H1 (cell line): ENCODE data around the gene E2F1.

ENCODE experiments used
- CBX5 ChIP-seq: fragments of 300-800, 300-1000 bp; sonication (generic); IDR thresholded peaks from 2 replicates; pipeline ENCODE4 v1.7.1; 2016; ENCODE audit warnings: antibody characterized with exemption, low read length, low read depth
- CTCF ChIP-seq, 3 experiments: IDR thresholded peaks; 1 replicate in 2 of 3; 2 replicates in 1 of 3; pipeline versions ENCODE4 v1.5.1 to v1.6.1; 2011; ENCODE audit warnings: low read length in 3 of 3, mild to moderate bottlenecking in 3 of 3, inconsistent platforms in 2 of 3, low read depth in 1 of 3, moderate library complexity in 1 of 3; ENCODE audit not compliant: insufficient read depth in 1 of 3; ENCODE audit errors: control extremely low read depth in 1 of 3
- EZH2 ChIP-seq: fragments of 200-600 bp; sonication (generic); IDR thresholded peaks from 2 replicates; pipeline ENCODE4 v1.7.1; 2012; ENCODE audit warnings: low read depth, mild to moderate bottlenecking, moderate library complexity, low read length, inconsistent platforms; ENCODE audit not compliant: severe bottlenecking
- HDAC6 ChIP-seq: IDR thresholded peaks from one replicate; pipeline ENCODE4 v1.7.1; 2012; ENCODE audit warnings: low read depth, mild to moderate bottlenecking, inconsistent platforms, low read length, moderate library complexity
- JUN ChIP-seq: IDR thresholded peaks from 2 replicates; pipeline ENCODE4 v1.6.1; 2011; ENCODE audit warnings: low read depth, mild to moderate bottlenecking, improper control_type of control experiment, low read length
- POLR2A ChIP-seq, 2 experiments: IDR thresholded peaks; 1 replicate in 1 of 2; 2 replicates in 1 of 2; pipeline ENCODE4 v1.6.1; 2011; ENCODE audit warnings: low read depth in 2 of 2, low read length in 2 of 2, mild to moderate bottlenecking in 2 of 2; ENCODE audit errors: control extremely low read depth in 1 of 2
- POLR2AphosphoS5 ChIP-seq: IDR thresholded peaks from 2 replicates; pipeline ENCODE4 v1.6.1; 2011; ENCODE audit warnings: low read depth, low read length
- SIN3A ChIP-seq, 2 experiments: IDR thresholded peaks in 1 of 2; conservative IDR thresholded peaks in 1 of 2; 2 replicates each; pipeline ENCODE4 v1.6.1; 2011 to 2012; ENCODE audit warnings: low read length in 2 of 2, improper control_type of control experiment in 1 of 2, low read depth in 1 of 2, mild to moderate bottlenecking in 1 of 2
- SRF ChIP-seq: IDR thresholded peaks from 2 replicates; pipeline ENCODE4 v1.6.1; 2011; ENCODE audit warnings: mild to moderate bottlenecking, low read depth, low read length, moderate library complexity
- TAF1 ChIP-seq: IDR thresholded peaks from 2 replicates; pipeline ENCODE4 v1.6.1; 2011; ENCODE audit warnings: mild to moderate bottlenecking, low read depth, low read length

DNA sequence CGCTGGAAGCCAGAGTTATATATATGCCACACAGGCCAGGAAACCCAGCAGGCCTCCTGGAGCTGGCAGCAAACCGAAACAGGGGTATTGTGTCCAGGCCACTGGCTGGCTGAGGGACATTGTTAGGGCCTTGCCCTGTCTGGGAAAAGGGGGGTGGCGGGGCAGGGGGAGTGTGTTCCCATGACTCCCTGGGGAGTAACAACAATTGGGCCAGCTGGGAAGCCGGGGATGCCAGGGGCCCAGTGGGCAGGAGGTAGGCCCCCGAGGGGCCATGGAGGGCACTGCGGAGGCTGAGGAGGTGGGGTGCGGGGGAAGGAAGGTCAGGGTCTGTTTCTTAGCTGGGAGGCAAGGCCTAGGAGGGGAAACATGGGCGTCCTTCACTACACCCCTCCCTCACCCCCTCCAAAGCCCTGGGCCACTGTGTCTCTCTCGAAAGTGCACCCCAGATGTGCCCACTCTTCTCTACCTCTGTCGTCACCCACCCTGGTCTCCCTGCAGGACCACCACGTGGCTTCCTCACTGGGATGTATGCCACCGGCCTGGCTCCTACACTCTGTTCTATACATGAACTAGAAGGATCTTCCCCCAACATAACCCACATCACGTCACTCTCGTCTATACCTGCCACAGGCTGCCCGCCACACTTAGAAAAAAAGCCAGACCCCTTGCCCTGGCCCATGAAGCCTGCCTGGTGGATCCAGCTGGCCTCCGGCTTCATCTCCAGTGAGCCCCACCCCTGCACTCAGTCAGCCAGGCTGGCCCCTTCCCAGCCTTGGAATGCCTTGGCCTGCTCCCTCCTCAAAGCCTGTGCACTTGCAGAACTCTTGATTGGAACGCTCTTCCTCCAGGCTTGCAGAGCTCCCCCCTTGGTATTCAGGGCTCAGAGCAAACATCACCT, 7.8 kb upstream of the E2F1 start:
- TF ChIP-seq CTCF (IDR thresholded peaks at IDR 0.05; ENCODE audit: control extremely low read depth in 1 of 3, insufficient read depth in 1 of 3, low read depth in 1 of 3, low read length in 3 of 3) (peak in 1 of 3 experiments; percentile 4; a peak in 1 of 4 replicates), SIN3A (conservative IDR thresholded peaks at IDR 0.05 in 1 of 2, IDR thresholded peaks at IDR 0.05 in 1 of 2; ENCODE audit: low read depth in 1 of 2, low read length in 2 of 2) (no peak), POLR2AphosphoS5 (no peak), EZH2 (no peak), CBX5 (no peak), POLR2A (IDR thresholded peaks at IDR 0.05; ENCODE audit: control extremely low read depth in 1 of 2, low read depth in 2 of 2, low read length in 2 of 2) (no peak), HDAC6 (no peak), TAF1 (no peak), SRF (no peak), JUN (no peak)
